Liver (tissue), 9 donors: Measurements from ENCODE around the gene PIP5KL1. TPM values are rescaled to one million over a fixed set of nuclear protein-coding genes. Genes with fewer than 3 reads are reported as not detected.

ENCODE experiments used
- DNase-seq: peaks from one replicate; pipeline ENCODE4 v3.0.0-alpha.2; 2017; ENCODE audit warnings: low spot score
- H3K27ac ChIP-seq, 2 donors: one replicate each; pipeline ENCODE4 v1.7.0; 2013; ENCODE audit warnings: inconsistent platforms in 2 of 2, low read length in 2 of 2, control low read depth in 1 of 2, low read depth in 1 of 2, mild to moderate bottlenecking in 1 of 2
- H3K27me3 ChIP-seq, 4 donors: one replicate each; pipeline versions ENCODE4 v1.6.1 to v1.7.0; 2013; ENCODE audit warnings: low read length in 3 of 4, inconsistent platforms in 1 of 4, mild to moderate bottlenecking in 1 of 4, moderate library complexity in 1 of 4; ENCODE audit not compliant: control insufficient read depth in 4 of 4, insufficient read depth in 4 of 4
- H3K36me3 ChIP-seq, 4 donors: one replicate each; pipeline versions ENCODE4 v1.6.1 to v1.7.0; 2013; ENCODE audit warnings: low read length in 3 of 4, mild to moderate bottlenecking in 3 of 4, low read depth in 1 of 4, moderate library complexity in 1 of 4; ENCODE audit not compliant: control insufficient read depth in 4 of 4, insufficient read depth in 3 of 4
- H3K4me1 ChIP-seq, 4 donors: one replicate each; pipeline versions ENCODE4 v1.6.1 to v1.7.0; 2013; ENCODE audit warnings: low read length in 3 of 4, mild to moderate bottlenecking in 3 of 4, moderate library complexity in 1 of 4; ENCODE audit not compliant: control insufficient read depth in 4 of 4, insufficient read depth in 4 of 4
- H3K4me3 ChIP-seq, 3 donors: one replicate each; pipeline versions ENCODE4 v1.6.1 to v1.7.0; 2013; ENCODE audit warnings: low read length in 3 of 3, control low read depth in 1 of 3, low read depth in 1 of 3, mild to moderate bottlenecking in 1 of 3
- H3K9ac ChIP-seq, 2 donors: one replicate each; pipeline ENCODE4 v1.7.0; 2013; ENCODE audit warnings: low read length in 2 of 2, mild to moderate bottlenecking in 2 of 2, moderate library complexity in 2 of 2, control low read depth in 1 of 2, low read depth in 1 of 2
- H3K9me3 ChIP-seq, 4 donors: one replicate each; pipeline versions ENCODE4 v1.6.1 to v1.7.0; 2013; ENCODE audit warnings: low read length in 3 of 4; ENCODE audit not compliant: control insufficient read depth in 4 of 4
- CTCF ChIP-seq: fragments of 150-350 bp; IDR thresholded peaks from 2 replicates; pipeline ENCODE4 v1.5.1; 2017; ENCODE audit warnings: improper control_type of control experiment, low read depth, low read length; ENCODE audit not compliant: missing input control
- EGR1 ChIP-seq, 2 donors: IDR thresholded peaks; 2 replicates each; pipeline ENCODE4 v1.6.1; 2016 to 2018; ENCODE audit warnings: antibody characterized with exemption in 2 of 2, low read depth in 2 of 2
- FOXA2 ChIP-seq: IDR thresholded peaks from 2 replicates; pipeline ENCODE4 v1.6.1; 2016; ENCODE audit warnings: antibody characterized with exemption
- GABPA ChIP-seq, 2 donors: IDR thresholded peaks in 1 of 2; conservative IDR thresholded peaks in 1 of 2; 2 replicates each; pipeline ENCODE4 v1.6.1; 2016; ENCODE audit warnings: antibody characterized with exemption in 2 of 2, mild to moderate bottlenecking in 1 of 2, moderate library complexity in 1 of 2
- HNF4A ChIP-seq, 2 donors: conservative IDR thresholded peaks; 2 replicates each; pipeline ENCODE4 v1.6.1; 2016; ENCODE audit warnings: antibody characterized with exemption in 2 of 2, mild to moderate bottlenecking in 2 of 2
- HNF4G ChIP-seq: IDR thresholded peaks from 2 replicates; pipeline ENCODE4 v1.6.1; 2016; ENCODE audit warnings: antibody characterized with exemption
- JUND ChIP-seq, 2 donors: IDR thresholded peaks; 2 replicates each; pipeline ENCODE4 v1.6.1; 2016; ENCODE audit warnings: antibody characterized with exemption in 2 of 2
- NR2F2 ChIP-seq: IDR thresholded peaks from 2 replicates; pipeline ENCODE4 v1.6.1; 2016; ENCODE audit warnings: antibody characterized with exemption
- RAD21 ChIP-seq, 2 donors: IDR thresholded peaks; 2 replicates each; pipeline ENCODE4 v1.6.1; 2016; ENCODE audit warnings: antibody characterized with exemption in 2 of 2, mild to moderate bottlenecking in 2 of 2
- RXRA ChIP-seq, 2 donors: IDR thresholded peaks; 2 replicates each; pipeline ENCODE4 v1.6.1; 2017 to 2018; ENCODE audit warnings: antibody characterized with exemption in 2 of 2, mild to moderate bottlenecking in 1 of 2
- SP1 ChIP-seq: IDR thresholded peaks from 2 replicates; pipeline ENCODE4 v1.6.1; 2018; ENCODE audit warnings: antibody characterized with exemption, mild to moderate bottlenecking
- TAF1 ChIP-seq: conservative IDR thresholded peaks from 2 replicates; pipeline ENCODE4 v1.6.1; 2016; ENCODE audit warnings: antibody characterized with exemption, mild to moderate bottlenecking
- ZBTB33 ChIP-seq: IDR thresholded peaks from 2 replicates; pipeline ENCODE4 v1.6.1; 2016; ENCODE audit warnings: antibody characterized with exemption
- WGBS: extraction: QIAGEN DNeasy Blood & Tissue Kit; methylation state at CpG from one replicate; pipeline ENCODE4 v1.1.7; 2013; 5-methylcytosine and 5-hydroxymethylcytosine counted together
- polyA plus RNA-seq, 2 donors: library from polyadenylated mRNA; stranded (reverse) in 1 of 2; unstranded in 1 of 2; fragments of 200-250 nt in 1 of 2; fragments of >200 nt in 1 of 2; fragmentation: Nextera tagmentation in 1 of 2; extraction: Ambion mirVana in 1 of 2; gene quantifications; one replicate each; pipeline versions ENCODE4 v1.2.1 to v1.2.3, GENCODE V29; 2013 to 2015
- total RNA-seq, 2 donors: library from RNA; depleted of rRNA; stranded (reverse); fragments of >200 nt; gene quantifications; one replicate each; pipeline ENCODE4 v1.2.3, GENCODE V29; 2014
- donor health status: healthy.
- donor health status: healthy.
- donor health status: healthy.
- donor health status: healthy.
- donor health status: healthy.

The PIP5KL1 gene
- total and polyA plus RNA-seq, 4 donors = 0.06 to 1.5 (median 0.49) TPM

- no peak for TF ChIP-seq NR2F2
- H3K4me3 ChIP-seq = no peak overlapping the region
- H3K4me1 ChIP-seq = peaks cover 0 to 19% (median 13%) of the 10 kb centered on the region in 4 donors
- no peaks in the 10 kb centered on the region for H3K9me3 ChIP-seq
- DNase-seq = no peak
- no peak overlapping the region for H3K9ac ChIP-seq
- H3K36me3 ChIP-seq = peaks cover 10 to 34% (median 14%) of the 10 kb centered on the region in 4 donors
- no peak overlapping the region for H3K27ac ChIP-seq
- WGBS = 87% methylated on average over 18 of the region's 18 CpGs
- H3K27me3 ChIP-seq = no peaks in the 10 kb centered on the region
These were observed 10.7 kb upstream of the PIP5KL1 start for GRCh38 chr9:127941062-127941960.

- Histone ChIP-seq H3K36me3 (peaks cover 10 to 27% (median 14%) of the 10 kb centered on the region in 4 donors), H3K4me3 (no peak overlapping the region), H3K27ac (no peak overlapping the region), H3K4me1 (peaks cover 0 to 22% (median 15%) of the 10 kb centered on the region in 4 donors), H3K27me3 (no peaks in the 10 kb centered on the region), H3K9me3 (no peaks in the 10 kb centered on the region), H3K9ac (no peak overlapping the region)
- DNase-seq = no peak
- TF ChIP-seq NR2F2 = no peak
- TF ChIP-seq FOXA2 = no peak
- TF ChIP-seq RXRA (IDR thresholded peaks at IDR 0.05) = no peak
- WGBS = 93% methylated on average over 4 of the region's 4 CpGs
These were observed 10.0 kb upstream of the PIP5KL1 start for GRCh38 chr9:127940593-127940992.

DNA sequence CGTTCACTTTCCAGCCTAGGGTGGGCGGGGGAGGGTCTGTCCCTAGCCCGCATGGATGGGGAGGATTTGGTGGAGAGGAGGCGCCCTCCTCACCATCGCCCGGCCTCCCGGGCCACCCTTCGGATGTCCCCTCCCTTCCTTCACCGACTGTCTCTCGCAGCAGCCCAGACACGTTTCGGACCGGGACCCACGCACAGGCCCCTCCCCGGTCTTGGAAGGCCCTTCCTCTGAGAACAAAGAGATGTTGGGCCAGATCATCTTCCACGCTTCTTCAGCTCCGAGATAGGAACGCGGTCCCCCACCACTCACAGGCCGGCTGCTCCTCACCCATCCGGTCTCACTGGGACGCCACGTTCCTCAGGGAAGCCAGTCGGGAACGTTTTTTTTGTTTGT lies 7.7 kb upstream of the PIP5KL1 start:
- TF ChIP-seq SP1 (no peak), HNF4A (conservative IDR thresholded peaks at IDR 0.05) (no peak)
- H3K4me1 ChIP-seq = peaks cover 0 to 22% (median 15%) of the 10 kb centered on the region in 4 donors
- peaks cover 4 to 11% (median 8%) of the 10 kb centered on the region in 4 donors for H3K36me3 ChIP-seq
- DNase-seq = no peak
- no peaks in the 10 kb centered on the region for H3K27me3 ChIP-seq
- peak overlapping the region; percentile 10 to 21 for H3K27ac ChIP-seq
- peak overlapping the region in 2 of 3 donors; percentile 75 to 84 for H3K4me3 ChIP-seq
- H3K9me3 ChIP-seq = no peaks in the 10 kb centered on the region
- no peak overlapping the region for H3K9ac ChIP-seq
- WGBS = 26% methylated on average over 25 of the region's 25 CpGs

DNA sequence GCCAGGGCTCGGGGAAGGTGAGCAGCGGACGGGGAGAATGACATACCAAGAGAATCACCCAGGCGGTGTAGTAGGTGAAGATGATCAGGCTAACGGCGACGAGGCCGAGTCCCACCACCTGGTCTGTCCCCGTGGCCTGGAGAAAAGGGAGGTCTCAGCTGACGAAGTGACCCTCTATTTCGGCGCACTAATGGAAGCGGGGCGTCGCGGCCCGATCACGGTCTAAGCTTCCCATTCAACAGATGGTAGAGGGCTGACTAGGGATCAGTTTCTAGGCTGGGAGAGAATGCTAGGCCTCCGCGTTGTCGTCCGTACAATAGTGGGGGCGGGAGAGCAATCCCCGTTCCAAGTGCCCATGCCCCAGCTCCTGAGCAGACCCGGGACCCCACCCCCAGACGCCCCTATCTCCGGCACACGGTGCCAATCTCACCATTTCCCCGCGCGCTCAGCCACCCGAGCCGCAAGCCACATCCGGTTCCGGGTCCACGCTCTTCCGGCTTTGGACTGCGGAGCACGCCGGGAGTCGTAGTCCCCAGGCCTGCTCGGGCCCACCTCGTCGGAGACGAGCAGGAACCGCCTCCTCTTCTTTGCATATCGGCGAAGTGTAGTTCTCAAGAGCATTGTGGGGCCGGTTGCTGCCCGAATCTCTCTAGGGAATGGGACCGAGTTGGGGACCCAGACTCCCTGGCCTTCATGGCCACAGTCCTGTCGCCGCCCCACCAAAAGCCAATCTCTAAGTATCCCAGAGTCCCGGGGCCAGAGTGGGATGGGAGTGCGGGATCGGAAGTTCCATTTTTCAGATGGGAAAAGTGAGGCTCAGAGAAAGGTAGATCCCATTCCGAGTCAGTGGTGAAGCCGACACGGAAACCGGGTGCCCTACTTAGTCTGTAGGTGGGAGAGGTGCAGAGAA lies 7.1 kb upstream of the PIP5KL1 start, which contains the start of gene DPM2:
DPM2 (minus strand) TSS at position 467 of the 910 bp plus-strand sequence; CDS start at position 433, 34 bp downstream.
- no peaks in the 10 kb centered on the region for H3K9me3 ChIP-seq
- H3K4me1 ChIP-seq = peaks cover 0 to 22% (median 15%) of the 10 kb centered on the region in 4 donors
- H3K4me3 ChIP-seq = peak within 1 kb of the TSS; percentile 75 to 84 (median 75)
- DNase-seq = peak; percentile 87
- 4% methylated on average over 60 of the region's 60 CpGs for WGBS
- peaks cover 0 to 8% (median 2%) of the 10 kb centered on the region in 4 donors for H3K36me3 ChIP-seq
- peak within 1 kb of the TSS; percentile 10 to 21 for H3K27ac ChIP-seq
- peak within 1 kb of the TSS; percentile 33 to 45 for H3K9ac ChIP-seq
- H3K27me3 ChIP-seq = no peaks in the 10 kb centered on the region
- TF ChIP-seq EGR1 (IDR thresholded peaks at IDR 0.05; ENCODE audit: low read depth in 2 of 2) = no peak
- no peak for TF ChIP-seq FOXA2
- TF ChIP-seq JUND (IDR thresholded peaks at IDR 0.05) = no peak
- TF ChIP-seq GABPA (IDR thresholded peaks at IDR 0.05 in 1 of 2, conservative IDR thresholded peaks at IDR 0.05 in 1 of 2) = peak; percentile 92 to 97
- no peak for TF ChIP-seq TAF1
- peak in 1 of 2 donors; percentile 8 for TF ChIP-seq RXRA (IDR thresholded peaks at IDR 0.05)
- TF ChIP-seq NR2F2 = no peak
- TF ChIP-seq CTCF = no peak
- TF ChIP-seq ZBTB33 = no peak
- no peak for TF ChIP-seq HNF4G
- TF ChIP-seq RAD21 (IDR thresholded peaks at IDR 0.05) = no peak
